Stimulated activated CD4-positive, alpha-beta T cell treated with anti-CD3 and anti-CD28 coated beads, Interleukin-12 subunit alpha, Interleukin-12 subunit beta, amount 100 ng/mL, for 24 hours (primary cell): Measurements from ENCODE around the gene GPR25.

Source experiments
- DNase-seq, 2 experiments: peaks; one replicate each; pipeline ENCODE4 v3.0.0-alpha.2; 2020; ENCODE audit warnings: low read depth in 2 of 2

GPR25 gene

GRCh38 chr1:200912737-200913407 is 40.1 kb downstream of the GPR25 start:
- DNase-seq = no peak

GRCh38 chr1:200916152-200916551 is 43.4 kb downstream of the GPR25 start:
- no peak for DNase-seq

GRCh38 chr1:200916681-200917080 is 43.9 kb downstream of the GPR25 start:
- no peak for DNase-seq

GRCh38 chr1:200917291-200917817 is 44.6 kb downstream of the GPR25 start:
- DNase-seq = no peak

GRCh38 chr1:200918006-200918405 is 45.2 kb downstream of the GPR25 start:
- DNase-seq = no peak

GRCh38 chr1:200919386-200919785 is 46.6 kb downstream of the GPR25 start:
- DNase-seq = no peak

- no peak for DNase-seq
Measured at GRCh38 chr1:200921571-200922110, 48.9 kb downstream of the GPR25 start.

GRCh38 chr1:200922406-200922805 is 49.6 kb downstream of the GPR25 start:
- DNase-seq = no peak

GRCh38 chr1:200923601-200924000 is 50.8 kb downstream of the GPR25 start:
- no peak for DNase-seq
